Breast epithelium (tissue), 3 donors: ENCODE results near the gene LELP1.

Experiments
- CTCF ChIP-seq, 3 donors: fragments of 450-650 bp; IDR thresholded peaks; one replicate each; pipeline ENCODE4 v1.5.1; 2016 to 2017; ENCODE audit warnings: antibody characterized with exemption in 3 of 3, mild to moderate bottlenecking in 3 of 3, moderate library complexity in 3 of 3
- POLR2AphosphoS5 ChIP-seq, 3 donors: sonication (generic); formaldehyde crosslinking; IDR thresholded peaks; one replicate each; pipeline ENCODE4 v1.6.1; 2017; ENCODE audit warnings: antibody characterized with exemption in 3 of 3

GRCh38 chr1:153253693-153254092 lies 50.5 kb downstream of the LELP1 start:
- TF ChIP-seq POLR2AphosphoS5 (IDR thresholded peaks at IDR 0.05) (no peak), CTCF (IDR thresholded peaks at IDR 0.05) (no peak)
